ENCODE measurements around the gene STXBP5L.

Gene STXBP5L

GRCh38 chr3:121126033-121126706, 218.2 kb downstream of the STXBP5L start:
- ChIA-PET CTCF (no interaction called here), POLR2A (no interaction called here)
- H3K4me3 ChIP-seq (ENCODE audit: low read depth, low read length) = no peak overlapping the region
- no peak for TF ChIP-seq CTCF (IDR thresholded peaks at IDR 0.05; ENCODE audit: insufficient read depth, low read length, missing control alignments)
- DNase-seq (ENCODE audit: low read depth, low spot score) = no peak

GRCh38 chr3:121126707-121127035, 218.7 kb downstream of the STXBP5L start:
- no peak for DNase-seq (ENCODE audit: low read depth, low spot score)
- TF ChIP-seq CTCF (IDR thresholded peaks at IDR 0.05; ENCODE audit: insufficient read depth, low read length, missing control alignments) = no peak
- H3K4me3 ChIP-seq (ENCODE audit: low read depth, low read length) = no peak overlapping the region
- POLR2A ChIA-PET = no interaction called here
- CTCF ChIA-PET = no interaction called here

GRCh38 chr3:121152573-121152972, 244.6 kb downstream of the STXBP5L start:
- CTCF ChIA-PET = interaction anchor here (0.9 to 2.1 kb wide), 3 partner anchors 585 to 594 kb away, joined by 4 to 7 read pairs (median 4); no protein-coding TSS in a partner anchor
- TF ChIP-seq CTCF (IDR thresholded peaks at IDR 0.05; ENCODE audit: insufficient read depth, low read length, missing control alignments) = no peak
- DNase-seq (ENCODE audit: low read depth, low spot score) = no peak
- H3K4me3 ChIP-seq (ENCODE audit: low read depth, low read length) = no peak overlapping the region
- POLR2A ChIA-PET = no interaction called here

- ChIA-PET CTCF (interaction anchor here (1.0 to 1.7 kb wide), 4 partner anchors 358 to 595 kb away, joined by 3 to 10 read pairs (median 3); no protein-coding TSS in a partner anchor), POLR2A (no interaction called here)
- TF ChIP-seq CTCF (IDR thresholded peaks at IDR 0.05; ENCODE audit: insufficient read depth, low read length, missing control alignments) = no peak
- DNase-seq (ENCODE audit: low read depth, low spot score) = no peak
- no peak overlapping the region for H3K4me3 ChIP-seq (ENCODE audit: low read depth, low read length)
These were observed 245.8 kb downstream of the STXBP5L start for GRCh38 chr3:121153851-121154250.

GRCh38 chr3:121155028-121155427, 247.0 kb downstream of the STXBP5L start:
- no peak for TF ChIP-seq CTCF (IDR thresholded peaks at IDR 0.05; ENCODE audit: insufficient read depth, low read length, missing control alignments)
- ChIA-PET CTCF (no interaction called here), POLR2A (no interaction called here)
- DNase-seq (ENCODE audit: low read depth, low spot score) = no peak
- H3K4me3 ChIP-seq (ENCODE audit: low read depth, low read length) = no peak overlapping the region

- CTCF ChIA-PET = no interaction called here
- DNase-seq (ENCODE audit: low read depth, low spot score) = no peak
- no peak overlapping the region for H3K4me3 ChIP-seq (ENCODE audit: low read depth, low read length)
- POLR2A ChIA-PET = no interaction called here
- TF ChIP-seq CTCF (IDR thresholded peaks at IDR 0.05; ENCODE audit: insufficient read depth, low read length, missing control alignments) = no peak
These were observed 257.4 kb downstream of the STXBP5L start for GRCh38 chr3:121165397-121165837.
